ENCODE measurements around the gene SBDS. TPM values are rescaled to one million over a fixed set of nuclear protein-coding genes. Genes with fewer than 3 reads are reported as not detected.
A peak's percentile ranks its signal among the peaks of the same experiment; 100 is the strongest.

The SBDS gene
- total RNA-seq, 1 experiment from 2014 or later = 50.1 TPM

DNA sequence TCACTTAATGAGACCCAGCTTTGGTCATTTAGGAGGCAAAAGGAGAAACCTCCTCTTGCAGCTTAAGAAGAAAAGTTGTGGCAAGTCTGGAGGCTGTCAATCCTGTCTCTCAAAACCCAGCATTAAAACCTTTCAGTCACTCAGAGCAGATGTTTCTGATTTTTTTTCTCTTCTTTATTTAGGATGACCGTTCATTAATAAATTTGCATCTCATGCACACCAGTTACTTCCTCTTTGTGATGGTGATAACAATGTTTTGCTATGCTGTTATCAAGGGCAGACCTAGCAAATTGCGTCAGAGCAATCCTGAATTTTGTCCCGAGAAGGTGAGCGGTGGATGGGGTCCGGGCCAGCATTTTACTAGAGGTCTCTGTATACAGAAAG is 42.4 kb downstream of the SBDS start:
- no peaks in the 10 kb centered on the region for H3K9me2 ChIP-seq (ENCODE audit: insufficient read depth)

More for the DNA sequence above, 42.4 kb downstream of the SBDS start:
- BruUV-seq (replicated peaks) = no TSS peak
- TF ChIP-seq SRF (IDR thresholded peaks at IDR 0.05; ENCODE audit: low read depth) = no peak
- no peak for TF ChIP-seq REST (IDR thresholded peaks at IDR 0.05; ENCODE audit: low read depth)
- TF ChIP-seq CBX3 (IDR thresholded peaks at IDR 0.05; ENCODE audit: low read depth) = no peak
- TF ChIP-seq EZH2 (IDR thresholded peaks at IDR 0.05) = no peak
- TF ChIP-seq JUND (IDR thresholded peaks at IDR 0.05) = no peak
- no peak for TF ChIP-seq YY1 (IDR thresholded peaks at IDR 0.05; ENCODE audit: extremely low read depth, insufficient replicate concordance, low read depth, low read length)
- no peak for TF ChIP-seq EZH2phosphoT487 (IDR thresholded peaks at IDR 0.05; ENCODE audit: borderline replicate concordance)
- no peak for TF ChIP-seq MAX (IDR thresholded peaks at IDR 0.05)
- TF ChIP-seq POLR2A (IDR thresholded peaks at IDR 0.05; ENCODE audit: borderline replicate concordance, extremely low read depth, insufficient read depth, insufficient read length) = no peak
- no peak for TF ChIP-seq ZFX (IDR thresholded peaks at IDR 0.05)
- TF ChIP-seq EGR1 (IDR thresholded peaks at IDR 0.05; ENCODE audit: low read depth) = no peak
- no peak for TF ChIP-seq CEBPB (IDR thresholded peaks at IDR 0.05; ENCODE audit: low read depth)
- TF ChIP-seq FOSL1 (IDR thresholded peaks at IDR 0.05; ENCODE audit: low read depth) = no peak
- no peak for TF ChIP-seq ELF1 (IDR thresholded peaks at IDR 0.05; ENCODE audit: borderline replicate concordance, low read depth)
- TF ChIP-seq, protein P1, sequence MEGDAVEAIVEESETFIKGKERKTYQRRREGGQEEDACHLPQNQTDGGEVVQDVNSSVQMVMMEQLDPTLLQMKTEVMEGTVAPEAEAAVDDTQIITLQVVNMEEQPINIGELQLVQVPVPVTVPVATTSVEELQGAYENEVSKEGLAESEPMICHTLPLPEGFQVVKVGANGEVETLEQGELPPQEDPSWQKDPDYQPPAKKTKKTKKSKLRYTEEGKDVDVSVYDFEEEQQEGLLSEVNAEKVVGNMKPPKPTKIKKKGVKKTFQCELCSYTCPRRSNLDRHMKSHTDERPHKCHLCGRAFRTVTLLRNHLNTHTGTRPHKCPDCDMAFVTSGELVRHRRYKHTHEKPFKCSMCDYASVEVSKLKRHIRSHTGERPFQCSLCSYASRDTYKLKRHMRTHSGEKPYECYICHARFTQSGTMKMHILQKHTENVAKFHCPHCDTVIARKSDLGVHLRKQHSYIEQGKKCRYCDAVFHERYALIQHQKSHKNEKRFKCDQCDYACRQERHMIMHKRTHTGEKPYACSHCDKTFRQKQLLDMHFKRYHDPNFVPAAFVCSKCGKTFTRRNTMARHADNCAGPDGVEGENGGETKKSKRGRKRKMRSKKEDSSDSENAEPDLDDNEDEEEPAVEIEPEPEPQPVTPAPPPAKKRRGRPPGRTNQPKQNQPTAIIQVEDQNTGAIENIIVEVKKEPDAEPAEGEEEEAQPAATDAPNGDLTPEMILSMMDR (IDR thresholded peaks at IDR 0.05 in 2 of 3, conservative IDR thresholded peaks at IDR 0.05 in 1 of 3; ENCODE audit: borderline replicate concordance in 1 of 3, insufficient read depth in 1 of 3, low read depth in 2 of 3, low read length in 2 of 3) = no peak
- TF ChIP-seq RAD21 (IDR thresholded peaks at IDR 0.05; ENCODE audit: low read depth) = no peak
- intact Hi-C loops (cut with micrococcal nuclease) = no loop called here
- Histone ChIP-seq H3K27me3 (ENCODE audit: insufficient read depth, low read length) (no peaks in the 10 kb centered on the region), H3K36me3 (ENCODE audit: control insufficient read depth in 1 of 2, insufficient read depth in 2 of 2, low read length in 2 of 2) (peaks cover 32 to 42% of the 10 kb centered on the region in 2 experiments; a peak in 3 of 4 replicates), H3K4me2 (ENCODE audit: low read length) (peak overlapping the region; percentile 72), H3K4me3 (replicated peaks in 1 of 2; ENCODE audit: low read depth in 1 of 2, low read length in 2 of 2) (peak overlapping the region in 1 of 2 experiments; percentile 14; a peak in 1 of 4 replicates), H3K4me1 (ENCODE audit: control insufficient read depth in 1 of 2, insufficient read depth in 2 of 2, low read length in 2 of 2) (peaks cover 12 to 22% of the 10 kb centered on the region in 2 experiments), H3K9ac (ENCODE audit: low read length) (0 out of 2 replicates have a peak overlapping the region, but pooled peaks have one; percentile 43), H3K9me3 (ENCODE audit: control insufficient read depth in 1 of 2, insufficient read depth in 1 of 2, low read depth in 1 of 2, low read length in 2 of 2) (no peaks in the 10 kb centered on the region), H3K79me2 (ENCODE audit: insufficient read depth, low read length) (no peaks in the 10 kb centered on the region), H3K27ac (ENCODE audit: low read depth, low read length) (peak overlapping the region; percentile 25; the same call in 1 of the 2 replicates), H2AFZ (ENCODE audit: low read depth, low read length, poor library complexity, severe bottlenecking) (no peak overlapping the region), H4K20me1 (ENCODE audit: insufficient read depth) (no peaks in the 10 kb centered on the region)
- no peak for DNase-seq (ENCODE audit: low read depth, low spot score)
- ChIA-PET CTCF (no interaction called here), RAD21 (ENCODE audit: low non-redundant PET in 1 of 2, low total read pairs in 2 of 2, uncharacterized antibody in 2 of 2, unreplicated experiment in 2 of 2) (interaction anchor here in 1 of 2 experiments (0.6 kb wide), 1 partner anchor 432 kb away, joined by 7 read pairs; no protein-coding TSS in a partner anchor), POLR2A (no interaction called here)
- no peak for ATAC-seq

Measured in HCT116 (cell line).